IMR-90 (cell line): ENCODE measurements around the gene DLD. TPM values are rescaled to one million over a fixed set of nuclear protein-coding genes. Genes with fewer than 3 reads are reported as not detected.

Experiments
- ATAC-seq: fragments of 200-7000 bp; cut with Tn5 transposase; 2 replicates; pipeline ENCODE4 v1.9.1; 2020; ENCODE audit warnings: low read depth, mild to moderate bottlenecking, moderate library complexity
- BruUV-seq: library from RNA; stranded (reverse); fragments of 400-500 nt; replicated peaks from 2 replicates; lab custom pipeline; 2021; lab: Mats Ljungman, UMichigan
- CTCF ChIA-PET: fragments of 300-600 bp; formaldehyde crosslinking; extraction: SDS; loops from one replicate; lab custom pipeline; 2021; ENCODE audit warnings: antibody characterized with exemption; lab: Yijun Ruan, JAX
- POLR2A ChIA-PET: fragments of 300-600 bp; sonication (Branson Sonifier 250); formaldehyde crosslinking; loops from one replicate; lab custom pipeline; 2022; ENCODE audit warnings: antibody characterized with exemption; ENCODE audit not compliant: unreplicated experiment; lab: Charles Lee
- DNase-seq: peaks from one replicate; pipeline ENCODE4 v3.0.0; 2013
- H2AFZ ChIP-seq: replicated peaks from 2 replicates; pipeline ENCODE3; 2013; ENCODE audit warnings: low read length, mild to moderate bottlenecking; ENCODE audit not compliant: poor library complexity
- H2AK5ac ChIP-seq: 2 replicates; pipeline ENCODE4 v1.6.1; 2013; ENCODE audit warnings: low read depth, low read length, inconsistent platforms
- H2AK9ac ChIP-seq: replicated peaks from 2 replicates; pipeline ENCODE3; 2013; ENCODE audit warnings: mild to moderate bottlenecking, low read depth, low read length, moderate library complexity; ENCODE audit not compliant: poor library complexity
- H2BK120ac ChIP-seq: 2 replicates; pipeline ENCODE4 v1.6.1; 2013; ENCODE audit warnings: low read depth, low read length, inconsistent platforms
- H2BK15ac ChIP-seq: 3 replicates; pipeline ENCODE4 v1.6.1; 2013; ENCODE audit warnings: low read depth, low read length, inconsistent platforms
- H2BK20ac ChIP-seq: 2 replicates; pipeline ENCODE4 v1.6.1; 2013; ENCODE audit warnings: low read depth, mild to moderate bottlenecking, inconsistent platforms, low read length, moderate library complexity
- H2BK5ac ChIP-seq: 2 replicates; pipeline ENCODE4 v1.6.1; 2013; ENCODE audit warnings: mild to moderate bottlenecking, low read depth, low read length, inconsistent platforms; ENCODE audit not compliant: poor library complexity, severe bottlenecking
- H3K14ac ChIP-seq: replicated peaks from 2 replicates; pipeline ENCODE4 v1.6.1; 2013; ENCODE audit warnings: low read depth, low read length, inconsistent platforms
- H3K18ac ChIP-seq: 2 replicates; pipeline ENCODE4 v1.6.1; 2013; ENCODE audit warnings: low read depth, low read length, control low read depth
- H3K23ac ChIP-seq: 2 replicates; pipeline ENCODE4 v1.6.1; 2013; ENCODE audit warnings: low read depth, low read length, inconsistent platforms
- H3K27ac ChIP-seq: 2 replicates; pipeline ENCODE4 v1.5.1; 2013; ENCODE audit warnings: mild to moderate bottlenecking, control low read depth, low read length; ENCODE audit not compliant: insufficient read depth
- H3K27me3 ChIP-seq: 2 replicates; pipeline ENCODE4 v1.6.1; 2013; ENCODE audit warnings: low read length; ENCODE audit not compliant: control insufficient read depth, insufficient read depth
- H3K36me3 ChIP-seq: 2 replicates; pipeline ENCODE4 v1.6.1; 2013; ENCODE audit warnings: low read length, mixed read lengths; ENCODE audit not compliant: control insufficient read depth, insufficient read depth
- H3K4ac ChIP-seq: 2 replicates; pipeline ENCODE4 v1.6.1; 2013; ENCODE audit warnings: low read depth, low read length, inconsistent platforms
- H3K4me1 ChIP-seq: 2 replicates; pipeline ENCODE4 v1.6.1; 2013; ENCODE audit warnings: low read length, mixed read lengths; ENCODE audit not compliant: control insufficient read depth, insufficient read depth
- H3K4me2 ChIP-seq: 2 replicates; pipeline ENCODE4 v1.6.1; 2013; ENCODE audit warnings: low read depth, mild to moderate bottlenecking, control low read depth, low read length, moderate library complexity
- H3K4me3 ChIP-seq: 2 replicates; pipeline ENCODE4 v1.5.1; 2013; ENCODE audit warnings: low read depth, mild to moderate bottlenecking, control low read depth, low read length, moderate library complexity; ENCODE audit not compliant: insufficient read depth
- H3K56ac ChIP-seq: 2 replicates; pipeline ENCODE4 v1.6.1; 2013; ENCODE audit warnings: low read length, inconsistent platforms; ENCODE audit not compliant: insufficient read depth; ENCODE audit errors: extremely low read depth
- H3K79me1 ChIP-seq, 2 experiments: 2 replicates each; pipeline ENCODE4 v1.6.1; 2013; ENCODE audit warnings: low read length in 2 of 2, inconsistent platforms in 1 of 2, low read depth in 1 of 2
- H3K9ac ChIP-seq: 2 replicates; pipeline ENCODE4 v1.6.1; 2013; ENCODE audit warnings: low read depth, low read length, control low read depth
- H3K9me1 ChIP-seq: 2 replicates; pipeline ENCODE4 v1.6.1; 2013; ENCODE audit warnings: low read length, inconsistent platforms; ENCODE audit not compliant: insufficient read depth
- H3K9me3 ChIP-seq: 2 replicates; pipeline ENCODE4 v1.6.1; 2013; ENCODE audit warnings: low read length; ENCODE audit not compliant: control insufficient read depth, insufficient read depth
- H4K20me1 ChIP-seq: 2 replicates; pipeline ENCODE4 v1.6.1; 2013; ENCODE audit warnings: low read length, inconsistent platforms; ENCODE audit not compliant: insufficient read depth
- H4K5ac ChIP-seq: 2 replicates; pipeline ENCODE4 v1.6.1; 2013; ENCODE audit warnings: mild to moderate bottlenecking, low read depth, low read length, control low read depth
- H4K8ac ChIP-seq, 2 experiments: 2 replicates each; pipeline ENCODE4 v1.6.1; 2013; ENCODE audit warnings: low read depth in 2 of 2, low read length in 2 of 2, control low read depth in 1 of 2, inconsistent platforms in 1 of 2
- H4K91ac ChIP-seq: 2 replicates; pipeline ENCODE4 v1.6.1; 2013; ENCODE audit warnings: low read depth, low read length, inconsistent platforms; ENCODE audit not compliant: insufficient read depth
- CHD1 ChIP-seq: IDR thresholded peaks from 2 replicates; pipeline ENCODE4 v1.6.1; 2012; ENCODE audit warnings: low read depth, low read length, improper control_type of control experiment
- FOS ChIP-seq: fragments of 150-350 bp; IDR thresholded peaks from 2 replicates; pipeline ENCODE4 v1.6.1; 2016; ENCODE audit warnings: low read depth, low read length
- MAFK ChIP-seq: IDR thresholded peaks from 2 replicates; pipeline ENCODE4 v1.6.1; 2012; ENCODE audit warnings: low read depth, low read length, improper control_type of control experiment
- MXI1 ChIP-seq: IDR thresholded peaks from 2 replicates; pipeline ENCODE4 v1.6.1; 2012; ENCODE audit warnings: low read depth, mild to moderate bottlenecking, low read length, moderate library complexity, borderline replicate concordance
- RCOR1 ChIP-seq: IDR thresholded peaks from 2 replicates; pipeline ENCODE4 v1.6.1; 2012; ENCODE audit warnings: mild to moderate bottlenecking, low read length, improper control_type of control experiment; ENCODE audit not compliant: insufficient replicate concordance
- SMC3 ChIP-seq: fragments of 150-350 bp; IDR thresholded peaks from 2 replicates; pipeline ENCODE4 v1.6.1; 2016; ENCODE audit warnings: low read depth, mild to moderate bottlenecking, antibody characterized with exemption, low read length, moderate library complexity
- WGBS, 2 experiments: methylation state at CpG; one replicate each; pipeline versions ENCODE4 v1.1.5 to v1.1.7; 2013; ENCODE audit warnings: missing lambda C conversion rate in 2 of 2; ENCODE audit not compliant: insufficient read length in 1 of 2; ENCODE audit errors: extremely low coverage in 2 of 2; 5-methylcytosine and 5-hydroxymethylcytosine counted together
- dilution Hi-C: fragments of 300-500 bp; cut with HindIII; formaldehyde crosslinking; loops from one replicate; pipeline ENCODE4 v1.14.3; 2018; ENCODE audit warnings: low sequenced_read_pairs; ENCODE audit not compliant: unreplicated experiment
- in situ Hi-C: fragments of 300-500 bp; cut with MboI; formaldehyde crosslinking; loops from 3 replicates; pipeline ENCODE4 v1.14.3; 2019; ENCODE audit warnings: low sequenced_read_pairs, inconsistent platforms, mixed read lengths
- intact Hi-C: fragments of 100-400 bp; cut with micrococcal nuclease; formaldehyde crosslinking; loops from 2 replicates; pipeline ENCODE4 v1.10.0; 2022
- polyA plus RNA-seq, 3 experiments: library from polyadenylated mRNA; depleted of rRNA; stranded (reverse); fragments of >200 nt; gene quantifications; 2 replicates each; pipeline ENCODE4 v1.2.3, GENCODE V29; 2012; ENCODE audit warnings: low replicate concordance in 1 of 3
- total RNA-seq: library from RNA; depleted of rRNA; stranded (reverse); fragments of >200 nt; gene quantifications from 2 replicates; pipeline ENCODE4 v1.2.3, GENCODE V29; 2012
- TF ChIP-seq, protein P1 (sequence below): conservative IDR thresholded peaks from 2 replicates; pipeline ENCODE4 v1.5.1; 2012; ENCODE audit warnings: mild to moderate bottlenecking, low read depth, low read length, improper control_type of control experiment
- TF ChIP-seq, protein P2 (sequence below): fragments of 150-350 bp; IDR thresholded peaks from 2 replicates; pipeline ENCODE4 v1.6.1; 2016; ENCODE audit warnings: low read depth, mild to moderate bottlenecking, low read length, moderate library complexity, borderline replicate concordance

Gene DLD
- total and polyA plus RNA-seq, 2 of the 4 experiments (the other 2 are of a cell fraction) = 121 to 361 TPM

DNA sequence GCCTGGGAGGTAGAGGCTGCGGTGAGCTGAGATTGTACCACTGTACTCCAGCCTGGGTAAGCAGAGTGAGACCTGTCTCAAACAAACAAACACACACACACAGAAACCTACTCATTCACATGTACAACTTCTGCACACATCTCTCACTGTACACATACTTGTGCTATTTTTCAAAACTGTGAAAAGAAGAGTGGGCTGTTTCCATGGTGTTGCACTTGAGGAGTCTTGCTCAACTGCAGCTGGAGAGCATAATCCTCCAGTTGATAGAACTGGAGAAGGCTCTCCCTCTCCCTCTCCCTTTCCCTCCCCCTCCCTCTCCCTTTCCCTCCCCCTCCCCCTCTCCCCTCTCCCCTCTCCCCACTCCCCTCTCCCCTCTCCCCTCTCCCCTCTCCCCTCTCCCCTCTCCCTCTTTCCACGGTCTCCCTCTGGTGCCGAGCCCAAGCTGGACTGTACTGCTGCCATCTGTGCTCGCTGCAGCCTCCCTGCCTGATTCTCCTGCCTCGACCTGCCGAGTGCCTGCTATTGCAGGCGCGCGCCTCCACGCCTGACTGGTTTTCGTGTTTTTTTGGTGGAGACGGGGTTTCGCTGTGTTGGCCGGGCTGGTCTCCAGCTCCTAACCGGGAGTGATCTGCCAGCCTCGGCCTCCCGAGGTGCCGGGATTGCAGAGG, 43.7 kb upstream of the DLD start:
- dilution Hi-C loops = no loop called here
- no peak overlapping the region for H4K91ac ChIP-seq
- WGBS, 2 experiments = no CpG with 5 or more reads among the region's 18 CpGs
- no peak overlapping the region for H3K18ac ChIP-seq
- H2AK5ac ChIP-seq = no peak overlapping the region
- ChIA-PET CTCF (no interaction called here), POLR2A (no interaction called here)
- H3K27me3 ChIP-seq = peaks cover 14% of the 10 kb centered on the region
- H2BK5ac ChIP-seq = no peak overlapping the region
- H3K79me1 ChIP-seq = no peaks in the 10 kb centered on the region
- H3K4me1 ChIP-seq = no peaks in the 10 kb centered on the region
- DNase-seq (no peak), ATAC-seq (no peak)
- no peak overlapping the region for H3K56ac ChIP-seq
- H3K9ac ChIP-seq = no peak overlapping the region
- in situ Hi-C loops = no loop called here
- no peaks in the 10 kb centered on the region for H3K36me3 ChIP-seq
- no peak overlapping the region for H2AFZ ChIP-seq
- no peak overlapping the region for H3K23ac ChIP-seq
- no peaks in the 10 kb centered on the region for H4K20me1 ChIP-seq
- intact Hi-C loops = no loop called here
- H2AK9ac ChIP-seq = no peak overlapping the region
- no peak overlapping the region for H3K27ac ChIP-seq
- H2BK20ac ChIP-seq = no peak overlapping the region
- TF ChIP-seq RCOR1 (no peak), CHD1 (no peak), FOS (no peak), MXI1 (no peak), SMC3 (no peak), MAFK (no peak)
- TF ChIP-seq, protein P1, sequence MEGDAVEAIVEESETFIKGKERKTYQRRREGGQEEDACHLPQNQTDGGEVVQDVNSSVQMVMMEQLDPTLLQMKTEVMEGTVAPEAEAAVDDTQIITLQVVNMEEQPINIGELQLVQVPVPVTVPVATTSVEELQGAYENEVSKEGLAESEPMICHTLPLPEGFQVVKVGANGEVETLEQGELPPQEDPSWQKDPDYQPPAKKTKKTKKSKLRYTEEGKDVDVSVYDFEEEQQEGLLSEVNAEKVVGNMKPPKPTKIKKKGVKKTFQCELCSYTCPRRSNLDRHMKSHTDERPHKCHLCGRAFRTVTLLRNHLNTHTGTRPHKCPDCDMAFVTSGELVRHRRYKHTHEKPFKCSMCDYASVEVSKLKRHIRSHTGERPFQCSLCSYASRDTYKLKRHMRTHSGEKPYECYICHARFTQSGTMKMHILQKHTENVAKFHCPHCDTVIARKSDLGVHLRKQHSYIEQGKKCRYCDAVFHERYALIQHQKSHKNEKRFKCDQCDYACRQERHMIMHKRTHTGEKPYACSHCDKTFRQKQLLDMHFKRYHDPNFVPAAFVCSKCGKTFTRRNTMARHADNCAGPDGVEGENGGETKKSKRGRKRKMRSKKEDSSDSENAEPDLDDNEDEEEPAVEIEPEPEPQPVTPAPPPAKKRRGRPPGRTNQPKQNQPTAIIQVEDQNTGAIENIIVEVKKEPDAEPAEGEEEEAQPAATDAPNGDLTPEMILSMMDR = no peak
- TF ChIP-seq, protein P2, sequence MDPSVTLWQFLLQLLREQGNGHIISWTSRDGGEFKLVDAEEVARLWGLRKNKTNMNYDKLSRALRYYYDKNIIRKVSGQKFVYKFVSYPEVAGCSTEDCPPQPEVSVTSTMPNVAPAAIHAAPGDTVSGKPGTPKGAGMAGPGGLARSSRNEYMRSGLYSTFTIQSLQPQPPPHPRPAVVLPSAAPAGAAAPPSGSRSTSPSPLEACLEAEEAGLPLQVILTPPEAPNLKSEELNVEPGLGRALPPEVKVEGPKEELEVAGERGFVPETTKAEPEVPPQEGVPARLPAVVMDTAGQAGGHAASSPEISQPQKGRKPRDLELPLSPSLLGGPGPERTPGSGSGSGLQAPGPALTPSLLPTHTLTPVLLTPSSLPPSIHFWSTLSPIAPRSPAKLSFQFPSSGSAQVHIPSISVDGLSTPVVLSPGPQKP = no peak
- H2BK15ac ChIP-seq = no peak overlapping the region
- H3K4ac ChIP-seq = no peak overlapping the region
- no peaks in the 10 kb centered on the region for H3K9me1 ChIP-seq
- no TSS peak for BruUV-seq
- no peak overlapping the region for H4K5ac ChIP-seq
- H3K4me2 ChIP-seq = no peak overlapping the region
- H3K9me3 ChIP-seq = no peaks in the 10 kb centered on the region
- H3K14ac ChIP-seq = no peak overlapping the region
- no peak overlapping the region for H2BK120ac ChIP-seq
- H4K8ac ChIP-seq = no peak overlapping the region
- no peak overlapping the region for H3K4me3 ChIP-seq
